Measurements from ENCODE around the gene APOL3. TPM values are rescaled to one million over a fixed set of nuclear protein-coding genes. Genes with fewer than 3 reads are reported as not detected.
"Not testable (repeated sequence)": the region's sequence is repeated elsewhere in the genome, so short reads cannot be mapped to it uniquely, and the experiment has no call there.

APOL3 gene, protein sequence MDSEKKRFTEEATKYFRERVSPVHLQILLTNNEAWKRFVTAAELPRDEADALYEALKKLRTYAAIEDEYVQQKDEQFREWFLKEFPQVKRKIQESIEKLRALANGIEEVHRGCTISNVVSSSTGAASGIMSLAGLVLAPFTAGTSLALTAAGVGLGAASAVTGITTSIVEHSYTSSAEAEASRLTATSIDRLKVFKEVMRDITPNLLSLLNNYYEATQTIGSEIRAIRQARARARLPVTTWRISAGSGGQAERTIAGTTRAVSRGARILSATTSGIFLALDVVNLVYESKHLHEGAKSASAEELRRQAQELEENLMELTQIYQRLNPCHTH
- polyA plus RNA-seq (2011; rRNA removed) (4.9 and 6.7 TPM in 2 replicates), polyA minus RNA-seq (2011; rRNA and poly(A)+ RNA removed) (3.8 and 4.5 TPM in 2 replicates)

DNA sequence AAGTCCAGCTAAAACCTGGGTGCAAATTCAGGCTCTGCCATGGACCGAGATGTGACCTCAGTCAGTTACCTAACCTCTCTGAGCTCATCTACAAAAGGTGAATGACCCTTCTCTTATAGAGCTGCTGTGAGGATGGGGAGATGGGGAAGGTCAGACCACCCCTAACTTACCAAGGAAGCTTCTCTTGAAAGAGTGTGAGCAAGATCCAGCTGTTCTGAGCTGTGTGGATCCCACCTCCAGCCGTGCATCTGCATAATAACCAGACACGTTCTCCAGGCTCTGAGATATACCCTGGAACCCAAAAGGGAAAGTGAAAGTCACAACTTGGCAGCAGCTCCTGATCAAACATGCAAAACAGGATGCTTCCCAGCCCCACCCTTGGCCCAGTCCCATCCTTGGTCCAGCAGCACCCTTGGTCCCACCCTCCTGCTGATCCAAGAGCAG is at the start of gene APOL3:
Gene APOL3 (minus strand): TSS at position 257 of the 444 bp plus-strand sequence. CDS start 11,700 bp downstream, outside the sequence.
- no peak for DNase-seq (ENCODE audit: low read depth)
- H3K27me3 ChIP-seq (ENCODE audit: control insufficient read depth, insufficient read depth, low read length) = no peaks in the 10 kb centered on the region; the same call in 1 of the 2 replicates
- H3K36me3 ChIP-seq (ENCODE audit: control insufficient read depth, insufficient read depth, low read length) = no peaks in the 10 kb centered on the region
- TF ChIP-seq CTCF (IDR thresholded peaks at IDR 0.05; ENCODE audit: insufficient read depth, low read depth, low read length) = no peak
- ChIA-PET POLR2A (no interaction called here), CTCF (interaction anchor here (1.0 to 3.6 kb wide), 4 partner anchors 15 to 25 kb away, joined by 3 to 13 read pairs (median 7); no protein-coding TSS in a partner anchor)
- peak within 1 kb of the TSS; percentile 4; the same call in 1 of the 2 replicates for H3K4me3 ChIP-seq (ENCODE audit: low read depth, low read length)

DNA sequence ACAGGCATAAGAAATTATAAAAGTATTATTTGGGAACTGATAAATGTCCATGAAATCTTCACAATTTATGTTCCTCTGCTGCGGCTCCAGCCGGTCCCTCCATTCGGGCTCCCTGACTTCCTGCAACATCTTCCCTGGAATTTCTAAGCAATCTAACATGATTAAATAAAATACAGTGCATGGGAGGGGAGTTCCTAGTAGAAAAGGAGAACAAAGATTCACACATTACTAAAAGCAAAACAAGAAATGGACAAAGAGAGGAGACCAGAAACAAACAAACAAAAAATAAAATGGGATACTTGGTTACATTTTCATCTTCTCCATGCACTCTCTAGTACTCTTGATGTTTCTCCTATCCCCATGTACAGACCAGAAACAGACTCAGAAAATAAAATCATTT is 49.7 kb upstream of the APOL3 start:
- no peak for TF ChIP-seq CTCF (IDR thresholded peaks at IDR 0.05; ENCODE audit: insufficient read depth, low read depth, low read length)
- CTCF ChIA-PET = interaction anchor here (1.4 kb wide), 1 partner anchor 28 kb away, joined by 3 read pairs; no protein-coding TSS in a partner anchor
- no peak for DNase-seq (ENCODE audit: low read depth)
- Histone ChIP-seq H3K4me3 (ENCODE audit: low read depth, low read length) (no peak overlapping the region), H3K27me3 (ENCODE audit: control insufficient read depth, insufficient read depth, low read length) (peaks cover 12% of the 10 kb centered on the region), H3K36me3 (ENCODE audit: control insufficient read depth, insufficient read depth, low read length) (no peaks in the 10 kb centered on the region)
- POLR2A ChIA-PET = interaction anchor here (0.7 kb wide), 1 partner anchor 418 kb away, joined by 3 read pairs; no protein-coding TSS in a partner anchor

- H3K36me3 ChIP-seq (ENCODE audit: control insufficient read depth, insufficient read depth, low read length); H3K4me3 ChIP-seq (ENCODE audit: low read depth, low read length); H3K27me3 ChIP-seq (ENCODE audit: control insufficient read depth, insufficient read depth, low read length); DNase-seq (ENCODE audit: low read depth); POLR2A ChIA-PET: not testable (repeated sequence)
- CTCF ChIA-PET = interaction anchor here (1.1 kb wide), 1 partner anchor 277 kb away, joined by 4 read pairs; no protein-coding TSS in a partner anchor
Observed at GRCh38 chr22:36209488-36209908, 48.9 kb upstream of the APOL3 start.

DNA sequence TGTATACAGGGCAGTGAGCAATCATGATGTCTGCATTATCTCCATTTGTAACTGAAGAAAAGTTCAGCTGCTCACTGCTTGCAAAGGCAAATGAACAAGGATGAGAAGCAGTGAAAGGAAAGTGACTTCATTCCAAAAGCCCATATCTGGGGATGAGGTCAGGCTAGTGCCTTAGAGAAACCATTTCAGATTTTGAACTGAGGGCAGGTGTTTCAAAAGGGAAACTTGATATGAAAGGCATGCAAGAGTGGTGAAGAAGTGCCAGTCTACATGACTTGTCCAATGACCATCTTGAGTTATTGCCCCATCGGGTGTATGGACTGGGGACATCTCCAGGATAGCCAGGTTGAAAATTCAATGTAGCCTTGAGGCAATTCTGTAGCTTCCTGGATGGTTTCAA is 48.4 kb upstream of the APOL3 start:
- no peak for TF ChIP-seq CTCF (IDR thresholded peaks at IDR 0.05; ENCODE audit: insufficient read depth, low read depth, low read length)
- no peaks in the 10 kb centered on the region for H3K36me3 ChIP-seq (ENCODE audit: control insufficient read depth, insufficient read depth, low read length)
- DNase-seq (ENCODE audit: low read depth) = no peak
- CTCF ChIA-PET = interaction anchor here (1.1 kb wide), 1 partner anchor 277 kb away, joined by 4 read pairs; no protein-coding TSS in a partner anchor
- POLR2A ChIA-PET = no interaction called here
- no peak overlapping the region for H3K4me3 ChIP-seq (ENCODE audit: low read depth, low read length)
- peaks cover 6% of the 10 kb centered on the region for H3K27me3 ChIP-seq (ENCODE audit: control insufficient read depth, insufficient read depth, low read length)

DNA sequence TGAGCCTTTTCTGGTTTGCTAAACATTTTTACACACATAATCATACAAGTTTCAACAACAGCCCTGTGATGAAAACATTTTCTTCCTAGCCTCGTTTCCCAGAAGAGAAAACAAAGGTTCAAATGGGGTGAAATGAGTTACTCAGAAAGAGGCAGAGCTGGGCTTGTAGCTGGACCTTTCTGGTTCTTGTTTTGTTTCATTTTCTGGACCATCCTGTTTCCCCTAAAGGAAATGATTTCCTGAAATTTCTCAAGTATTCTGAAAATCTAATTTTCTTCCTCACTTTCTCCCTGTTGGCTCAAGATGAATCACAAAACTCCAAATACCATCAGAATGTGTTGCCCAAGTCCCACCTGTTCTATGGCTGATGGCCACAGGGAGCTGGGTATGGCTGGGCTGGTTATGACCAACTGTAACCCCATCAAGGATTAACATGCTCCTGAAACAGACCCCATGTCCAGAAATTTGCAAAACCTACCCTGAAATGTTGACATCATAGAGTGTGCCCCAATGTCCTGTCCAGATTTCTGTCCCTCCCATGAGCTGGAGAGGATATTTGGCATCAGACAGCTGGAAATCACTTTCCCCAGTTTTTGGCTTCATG is 47.7 kb upstream of the APOL3 start:
- CTCF ChIA-PET = interaction anchor here (1.1 kb wide), 1 partner anchor 278 kb away, joined by 4 read pairs; no protein-coding TSS in a partner anchor
- no peak for TF ChIP-seq CTCF (IDR thresholded peaks at IDR 0.05; ENCODE audit: insufficient read depth, low read depth, low read length)
- POLR2A ChIA-PET = no interaction called here

More for the DNA sequence above, 47.7 kb upstream of the APOL3 start:
- Histone ChIP-seq H3K4me3 (ENCODE audit: low read depth, low read length) (no peak overlapping the region), H3K27me3 (ENCODE audit: control insufficient read depth, insufficient read depth, low read length) (peaks cover 6% of the 10 kb centered on the region), H3K36me3 (ENCODE audit: control insufficient read depth, insufficient read depth, low read length) (no peaks in the 10 kb centered on the region)
- no peak for DNase-seq (ENCODE audit: low read depth)
